ENCODE measurements around the gene PNMA8A.

The PNMA8A gene

DNA sequence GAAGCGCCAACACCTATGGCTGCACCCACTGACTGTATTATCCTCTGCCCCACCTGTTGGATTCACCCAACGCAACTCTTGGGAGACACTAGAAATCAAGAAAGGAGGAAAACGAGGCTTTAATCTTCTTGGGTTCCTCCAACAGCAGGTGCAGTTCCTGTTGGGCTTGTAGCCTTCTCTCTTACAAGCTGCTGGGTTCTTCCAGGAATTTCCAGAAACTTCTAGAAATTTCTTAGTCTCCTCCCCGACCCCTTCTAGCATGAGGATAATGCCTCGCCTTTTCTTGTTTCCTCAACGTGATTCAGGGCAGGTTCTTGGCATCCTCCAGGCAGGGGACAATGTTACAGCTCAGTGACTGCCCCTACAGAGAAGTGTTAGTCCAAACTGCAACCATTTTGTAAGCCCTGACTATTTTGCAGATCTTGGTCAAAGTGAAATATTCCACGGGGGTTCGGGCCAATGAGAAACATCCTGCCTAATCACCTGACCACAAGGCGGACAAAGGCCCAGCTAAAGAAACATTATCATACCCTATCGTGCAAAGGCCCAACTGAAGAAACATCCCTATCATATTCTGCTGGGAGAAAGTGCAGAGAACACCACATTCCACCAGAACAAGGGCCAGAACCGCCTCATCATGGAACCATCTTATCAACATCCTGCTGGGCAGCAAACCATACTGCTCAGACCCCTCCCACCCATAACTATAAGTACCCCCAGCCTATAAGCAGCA lies 614 bp upstream of the PNMA8A start:
- no peak for TF ChIP-seq CTCF (IDR thresholded peaks at IDR 0.05; ENCODE audit: control insufficient read depth, extremely low read depth, insufficient read depth)
- DNase-seq (ENCODE audit: low read depth), result no peak
- H3K4me3 ChIP-seq (ENCODE audit: low read depth, low read length), result no peak overlapping the region

GRCh38 chr19:46470376-46470775 lies 987 bp downstream of the PNMA8A start:
- no peak overlapping the region for H3K4me3 ChIP-seq (ENCODE audit: low read depth, low read length)
- TF ChIP-seq CTCF (IDR thresholded peaks at IDR 0.05; ENCODE audit: control insufficient read depth, extremely low read depth, insufficient read depth), result no peak
- DNase-seq (ENCODE audit: low read depth), result no peak

DNA sequence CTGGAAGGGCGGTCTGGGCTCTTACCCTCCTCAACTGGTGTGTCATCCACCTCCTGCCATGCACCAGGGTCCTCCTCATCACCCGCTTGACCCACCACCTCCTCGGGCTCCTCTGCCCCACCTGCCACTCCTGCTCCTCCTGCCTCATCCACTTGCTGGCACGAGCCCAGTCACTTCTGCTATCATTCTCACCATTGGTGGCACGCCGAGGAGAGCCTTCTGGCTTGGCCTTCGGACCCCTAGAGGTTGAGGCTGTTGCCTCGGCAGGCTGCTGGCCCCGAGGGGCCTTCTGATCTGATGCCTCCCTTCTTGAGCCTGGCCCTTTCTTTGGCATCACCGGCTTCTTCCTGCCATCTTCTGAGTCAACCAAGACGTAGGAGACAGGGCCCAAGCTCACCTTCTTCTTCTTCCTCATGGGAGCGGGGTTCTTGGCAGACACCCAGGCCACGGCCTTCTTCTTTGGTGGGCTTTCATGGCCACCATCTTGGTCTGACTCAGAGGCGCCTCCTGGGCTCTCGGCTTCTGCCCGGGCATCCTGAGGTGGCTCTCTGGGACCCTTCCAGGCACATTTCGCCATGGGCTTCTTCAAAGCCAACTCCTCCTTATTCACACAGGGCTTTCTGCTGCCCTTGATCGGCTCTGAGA lies 1.7 kb downstream of the PNMA8A start:
- H3K4me3 ChIP-seq (ENCODE audit: low read depth, low read length), result no peak overlapping the region
- no peak for TF ChIP-seq CTCF (IDR thresholded peaks at IDR 0.05; ENCODE audit: control insufficient read depth, extremely low read depth, insufficient read depth)
- no peak for DNase-seq (ENCODE audit: low read depth)

GRCh38 chr19:46466536-46467196 lies 4.7 kb downstream of the PNMA8A start:
- H3K4me3 ChIP-seq (ENCODE audit: low read depth, low read length), result no peak overlapping the region
- DNase-seq (ENCODE audit: low read depth), result no peak
- no peak for TF ChIP-seq CTCF (IDR thresholded peaks at IDR 0.05; ENCODE audit: control insufficient read depth, extremely low read depth, insufficient read depth)

- TF ChIP-seq CTCF (IDR thresholded peaks at IDR 0.05; ENCODE audit: control insufficient read depth, extremely low read depth, insufficient read depth), result no peak
- DNase-seq (ENCODE audit: low read depth), result no peak
- H3K4me3 ChIP-seq (ENCODE audit: low read depth, low read length), result no peak overlapping the region
Measured at GRCh38 chr19:46463516-46463915, 7.8 kb downstream of the PNMA8A start.

DNA sequence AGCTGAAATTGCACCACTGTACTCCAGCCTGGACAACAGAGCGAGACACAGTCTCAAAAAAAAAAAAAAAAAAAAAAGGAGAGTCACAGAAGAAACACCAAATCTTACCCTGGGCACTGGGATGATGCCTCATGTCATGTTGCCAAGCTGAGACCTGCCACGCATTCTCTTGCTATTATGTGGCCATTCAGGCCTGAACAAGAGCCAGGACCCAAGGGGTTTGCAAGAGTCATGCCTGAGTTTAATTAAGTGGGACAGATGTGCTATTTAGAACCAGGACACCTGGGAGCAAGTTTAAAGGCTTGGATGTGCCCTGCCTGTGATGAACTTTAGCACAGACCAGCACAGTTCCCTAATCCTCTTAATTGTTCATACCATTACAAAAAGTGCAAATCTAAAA lies 9.8 kb downstream of the PNMA8A start:
- no peak for TF ChIP-seq CTCF (IDR thresholded peaks at IDR 0.05; ENCODE audit: control insufficient read depth, extremely low read depth, insufficient read depth)
- DNase-seq (ENCODE audit: low read depth), result no peak
- no peak overlapping the region for H3K4me3 ChIP-seq (ENCODE audit: low read depth, low read length)
